HUES48 (cell line): Measurements from ENCODE around the gene TEKT4.

Experiments used
- H3K27ac ChIP-seq: one replicate; pipeline ENCODE4 v1.7.0; 2013; ENCODE audit warnings: low read depth, low read length, inconsistent platforms
- H3K27me3 ChIP-seq: 2 replicates; pipeline ENCODE4 v1.6.1; 2013; ENCODE audit warnings: mild to moderate bottlenecking, low read length; ENCODE audit not compliant: control insufficient read depth, insufficient read depth
- H3K36me3 ChIP-seq: 2 replicates; pipeline ENCODE4 v1.6.1; 2013; ENCODE audit warnings: low read length; ENCODE audit not compliant: control insufficient read depth, insufficient read depth
- H3K4me1 ChIP-seq: 2 replicates; pipeline ENCODE4 v1.6.1; 2013; ENCODE audit warnings: mild to moderate bottlenecking, low read length; ENCODE audit not compliant: control insufficient read depth, insufficient read depth
- H3K4me3 ChIP-seq: 2 replicates; pipeline ENCODE4 v1.5.1; 2013; ENCODE audit warnings: mild to moderate bottlenecking, low read depth, low read length
- H3K9ac ChIP-seq: 2 replicates; pipeline ENCODE4 v1.6.1; 2013; ENCODE audit warnings: mild to moderate bottlenecking, low read depth, low read length, moderate library complexity
- H3K9me3 ChIP-seq: 2 replicates; pipeline ENCODE4 v1.6.1; 2013; ENCODE audit warnings: low read length; ENCODE audit not compliant: control insufficient read depth, insufficient read depth

The TEKT4 gene

GRCh38 chr2:94870440-94871225 is 597 bp upstream of the TEKT4 start:
- H3K4me1 ChIP-seq, result no peaks in the 10 kb centered on the region
- peaks cover 37% of the 10 kb centered on the region for H3K27me3 ChIP-seq
- H3K36me3 ChIP-seq, result no peaks in the 10 kb centered on the region
- no peak overlapping the region for H3K4me3 ChIP-seq
- no peak overlapping the region for H3K9ac ChIP-seq
- no peak overlapping the region for H3K27ac ChIP-seq
- no peaks in the 10 kb centered on the region for H3K9me3 ChIP-seq

GRCh38 chr2:94872088-94872618 is 923 bp downstream of the TEKT4 start:
- H3K9me3 ChIP-seq, result no peaks in the 10 kb centered on the region
- H3K36me3 ChIP-seq, result no peaks in the 10 kb centered on the region
- peaks cover 37% of the 10 kb centered on the region for H3K27me3 ChIP-seq
- H3K4me1 ChIP-seq, result no peaks in the 10 kb centered on the region
- no peak overlapping the region for H3K9ac ChIP-seq
- H3K27ac ChIP-seq, result no peak overlapping the region
- no peak overlapping the region for H3K4me3 ChIP-seq

- no peak overlapping the region for H3K4me3 ChIP-seq
- no peaks in the 10 kb centered on the region for H3K36me3 ChIP-seq
- H3K27me3 ChIP-seq, result peaks cover 37% of the 10 kb centered on the region
- H3K9ac ChIP-seq, result no peak overlapping the region
- no peak overlapping the region for H3K27ac ChIP-seq
- H3K4me1 ChIP-seq, result no peaks in the 10 kb centered on the region
- no peaks in the 10 kb centered on the region for H3K9me3 ChIP-seq
Measured at GRCh38 chr2:94872676-94873361, 1.6 kb downstream of the TEKT4 start.

- no peaks in the 10 kb centered on the region for H3K36me3 ChIP-seq
- H3K9me3 ChIP-seq, result no peaks in the 10 kb centered on the region
- no peak overlapping the region for H3K27ac ChIP-seq
- H3K9ac ChIP-seq, result no peak overlapping the region
- H3K4me3 ChIP-seq, result no peak overlapping the region
- peaks cover 37% of the 10 kb centered on the region for H3K27me3 ChIP-seq
- H3K4me1 ChIP-seq, result no peaks in the 10 kb centered on the region
Measured at GRCh38 chr2:94873362-94874276, 2.4 kb downstream of the TEKT4 start.

- no peaks in the 10 kb centered on the region for H3K9me3 ChIP-seq
- peaks cover 37% of the 10 kb centered on the region for H3K27me3 ChIP-seq
- H3K9ac ChIP-seq, result no peak overlapping the region
- no peaks in the 10 kb centered on the region for H3K36me3 ChIP-seq
- H3K27ac ChIP-seq, result no peak overlapping the region
- H3K4me3 ChIP-seq, result peak overlapping the region; percentile 35; the same call in 1 of the 2 replicates
- no peaks in the 10 kb centered on the region for H3K4me1 ChIP-seq
Measured at GRCh38 chr2:94874277-94874997, 3.2 kb downstream of the TEKT4 start.

- Histone ChIP-seq H3K9ac (no peak overlapping the region), H3K4me1 (no peaks in the 10 kb centered on the region), H3K4me3 (no peak overlapping the region), H3K9me3 (no peaks in the 10 kb centered on the region), H3K27me3 (peaks cover 37% of the 10 kb centered on the region), H3K27ac (no peak overlapping the region), H3K36me3 (no peaks in the 10 kb centered on the region)
Measured at GRCh38 chr2:94875064-94875819, 4.0 kb downstream of the TEKT4 start.

GRCh38 chr2:94875820-94876522 is 4.7 kb downstream of the TEKT4 start:
- Histone ChIP-seq H3K27ac (no peak overlapping the region), H3K27me3 (peaks cover 32% of the 10 kb centered on the region), H3K9ac (no peak overlapping the region), H3K4me1 (no peaks in the 10 kb centered on the region), H3K9me3 (no peaks in the 10 kb centered on the region), H3K4me3 (no peak overlapping the region), H3K36me3 (no peaks in the 10 kb centered on the region)

- Histone ChIP-seq H3K9ac (no peak overlapping the region), H3K4me1 (no peaks in the 10 kb centered on the region)
Measured at GRCh38 chr2:94876523-94876863, 5.3 kb downstream of the TEKT4 start.

GRCh38 chr2:94877129-94877528 is 5.9 kb downstream of the TEKT4 start:
- Histone ChIP-seq H3K27me3 (peaks cover 20% of the 10 kb centered on the region), H3K9me3 (no peaks in the 10 kb centered on the region), H3K36me3 (no peaks in the 10 kb centered on the region), H3K9ac (no peak overlapping the region), H3K4me3 (no peak overlapping the region), H3K27ac (no peak overlapping the region), H3K4me1 (no peaks in the 10 kb centered on the region)

More at GRCh38 chr2:94876523-94876863, 5.3 kb downstream of the TEKT4 start:
- no peak overlapping the region for H3K27ac ChIP-seq
- no peaks in the 10 kb centered on the region for H3K9me3 ChIP-seq
- no peaks in the 10 kb centered on the region for H3K36me3 ChIP-seq
- H3K27me3 ChIP-seq, result peaks cover 27% of the 10 kb centered on the region
- H3K4me3 ChIP-seq, result no peak overlapping the region
